GM15510 (cell line): Measurements from ENCODE around the gene ADO.

Experiments used
- POLR2A ChIP-seq: IDR thresholded peaks from 3 replicates; pipeline ENCODE4 v1.6.1; 2011; ENCODE audit warnings: borderline replicate concordance; ENCODE audit not compliant: insufficient read length; ENCODE audit errors: extremely low read depth

ADO gene

GRCh38 chr10:62779487-62780248, 24.9 kb upstream of the ADO start:
- no peak for TF ChIP-seq POLR2A

GRCh38 chr10:62788861-62789467, 15.6 kb upstream of the ADO start:
- TF ChIP-seq POLR2A, result no peak

GRCh38 chr10:62790019-62790555, 14.4 kb upstream of the ADO start:
- TF ChIP-seq POLR2A, result no peak

- TF ChIP-seq POLR2A, result no peak
These were observed 13.9 kb upstream of the ADO start for GRCh38 chr10:62790571-62790970.

- no peak for TF ChIP-seq POLR2A
These were observed 12.3 kb upstream of the ADO start for GRCh38 chr10:62792261-62792660.

- no peak for TF ChIP-seq POLR2A
These were observed 10.2 kb upstream of the ADO start for GRCh38 chr10:62794306-62794705.

- TF ChIP-seq POLR2A, result no peak
These were observed 9.4 kb upstream of the ADO start for GRCh38 chr10:62795100-62795499.

GRCh38 chr10:62795762-62796161, 8.8 kb upstream of the ADO start:
- no peak for TF ChIP-seq POLR2A

GRCh38 chr10:62796896-62797295, 7.6 kb upstream of the ADO start:
- TF ChIP-seq POLR2A, result no peak

- no peak for TF ChIP-seq POLR2A
These were observed 2.6 kb upstream of the ADO start for GRCh38 chr10:62801871-62802270.

- TF ChIP-seq POLR2A, result no peak
These were observed 680 bp upstream of the ADO start for GRCh38 chr10:62803724-62804355.

- TF ChIP-seq POLR2A, result no peak
These were observed 945 bp downstream of the ADO start for GRCh38 chr10:62805231-62806099.

GRCh38 chr10:62806251-62806650, 1.7 kb downstream of the ADO start:
- no peak for TF ChIP-seq POLR2A

GRCh38 chr10:62810156-62810902, 5.8 kb downstream of the ADO start:
- TF ChIP-seq POLR2A, result no peak
